Tibial nerve (tissue), 4 donors: Measurements from ENCODE around the gene LPCAT2. TPM values are rescaled to one million over a fixed set of nuclear protein-coding genes. Genes with fewer than 3 reads are reported as not detected.

ENCODE experiments used
- DNase-seq, 2 donors: peaks; one replicate each; pipeline ENCODE4 v3.0.0-alpha.2; 2019; ENCODE audit warnings: low spot score in 2 of 2
- H3K27ac ChIP-seq, 4 donors: fragments of 200-600 bp; sonication (generic) in 3 of 4; one replicate each; pipeline ENCODE4 v1.5.1; 2017 to 2019; ENCODE audit warnings: mild to moderate bottlenecking in 1 of 4
- H3K27me3 ChIP-seq, 2 donors: fragments of 200-600 bp; sonication (generic) in 1 of 2; one replicate each; pipeline versions ENCODE4 v1.5.1 to v1.6.0; 2017 to 2019
- H3K36me3 ChIP-seq, 3 donors: fragments of 200-600 bp; sonication (generic); one replicate each; pipeline ENCODE4 v1.5.1; 2018 to 2019
- H3K4me1 ChIP-seq, 4 donors: fragments of 200-600 bp; sonication (generic) in 3 of 4; one replicate each; pipeline ENCODE4 v1.5.1; 2017 to 2019
- H3K4me3 ChIP-seq, 4 donors: fragments of 200-600 bp; sonication (generic) in 3 of 4; one replicate each; pipeline ENCODE4 v1.5.1; 2017 to 2019; ENCODE audit warnings: mild to moderate bottlenecking in 1 of 4, moderate library complexity in 1 of 4
- H3K9me3 ChIP-seq, 4 donors: fragments of 200-600 bp; sonication (generic) in 3 of 4; one replicate each; pipeline ENCODE4 v1.5.1; 2017 to 2019
- EP300 ChIP-seq, 2 donors: sonication (generic); formaldehyde crosslinking; IDR thresholded peaks; one replicate each; pipeline ENCODE4 v1.6.1; 2017; ENCODE audit warnings: antibody characterized with exemption in 2 of 2, mild to moderate bottlenecking in 1 of 2
- POLR2A ChIP-seq, 2 donors: fragments of 450-650 bp; IDR thresholded peaks; one replicate each; pipeline ENCODE4 v1.6.1; 2017; ENCODE audit warnings: antibody characterized with exemption in 2 of 2, mild to moderate bottlenecking in 2 of 2, moderate library complexity in 2 of 2
- WGBS, 2 donors: methylation state at CpG; one replicate each; pipeline ENCODE4 v1.1.5; 2018; 5-methylcytosine and 5-hydroxymethylcytosine counted together
- total RNA-seq, 4 donors: library from RNA; depleted of rRNA; stranded (reverse); fragments of >200 nt; gene quantifications; one replicate each; pipeline ENCODE4 v1.1.0, GENCODE V29; 2016
- TF ChIP-seq, protein P1 (sequence below), 5 experiments: fragments of 200-600 bp in 3 of 5; fragments of 450-650 bp in 2 of 5; sonication (generic) in 3 of 5; IDR thresholded peaks; one replicate each; pipeline ENCODE4 v1.5.1; 2016 to 2019; ENCODE audit warnings: antibody characterized with exemption in 5 of 5, mild to moderate bottlenecking in 3 of 5, moderate library complexity in 2 of 5

The LPCAT2 gene
- total RNA-seq, 4 donors from 2014 or later = 14.9 to 33.4 (median 24.0) TPM

DNA sequence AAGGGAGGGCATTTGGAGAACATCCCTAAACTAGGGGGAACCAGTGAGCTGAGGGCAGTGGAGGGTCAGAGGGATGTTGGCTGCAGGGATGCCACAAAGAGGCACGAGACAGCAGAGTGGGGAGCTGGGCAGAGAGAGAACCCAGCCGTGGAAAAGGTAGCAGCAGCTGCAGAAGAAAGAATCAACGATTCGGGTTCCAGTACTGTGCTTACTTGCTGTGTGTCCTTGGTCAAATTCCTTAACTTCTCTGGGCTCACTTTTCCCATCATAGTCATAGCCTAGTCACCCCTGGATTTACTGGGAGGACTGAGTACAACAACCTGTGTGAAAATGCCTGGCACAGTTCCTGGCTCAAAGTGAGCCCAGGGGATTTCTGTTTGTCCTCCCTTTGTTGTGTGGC, 42.7 kb upstream of the LPCAT2 start:
- DNase-seq = no peak
- no peak for TF ChIP-seq POLR2A (IDR thresholded peaks at IDR 0.05)

DNA sequence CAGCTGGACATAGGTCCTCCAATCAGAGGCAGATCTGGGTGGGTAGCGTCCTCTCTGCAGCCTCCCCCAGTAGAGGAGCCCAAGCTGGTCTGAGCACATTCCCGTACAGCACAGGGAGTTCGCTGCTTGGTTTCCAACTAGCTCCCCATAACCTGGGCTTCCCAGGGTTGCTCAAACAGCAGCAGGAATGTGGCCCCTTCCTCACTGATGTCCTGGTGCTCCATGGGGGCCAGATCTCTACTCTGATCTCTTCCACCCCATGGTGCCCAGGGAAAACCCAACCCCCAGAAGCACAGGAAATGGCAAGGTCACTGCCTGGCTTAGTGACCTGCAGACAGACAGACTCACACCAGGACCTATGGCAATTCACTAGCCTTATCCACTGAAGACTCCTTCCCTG, 41.0 kb upstream of the LPCAT2 start:
- peaks cover 0 to 29% (median 3%) of the 10 kb centered on the region in 4 donors for H3K4me1 ChIP-seq
- WGBS, 2 donors = 77 to 98% methylated on average over 3 of the region's 3 CpGs
- H3K9me3 ChIP-seq = no peaks in the 10 kb centered on the region
- no peak overlapping the region for H3K4me3 ChIP-seq
- DNase-seq = no peak
- H3K27ac ChIP-seq = no peak overlapping the region
- H3K27me3 ChIP-seq = no peaks in the 10 kb centered on the region
- no peak for TF ChIP-seq POLR2A (IDR thresholded peaks at IDR 0.05)
- TF ChIP-seq, protein P1, sequence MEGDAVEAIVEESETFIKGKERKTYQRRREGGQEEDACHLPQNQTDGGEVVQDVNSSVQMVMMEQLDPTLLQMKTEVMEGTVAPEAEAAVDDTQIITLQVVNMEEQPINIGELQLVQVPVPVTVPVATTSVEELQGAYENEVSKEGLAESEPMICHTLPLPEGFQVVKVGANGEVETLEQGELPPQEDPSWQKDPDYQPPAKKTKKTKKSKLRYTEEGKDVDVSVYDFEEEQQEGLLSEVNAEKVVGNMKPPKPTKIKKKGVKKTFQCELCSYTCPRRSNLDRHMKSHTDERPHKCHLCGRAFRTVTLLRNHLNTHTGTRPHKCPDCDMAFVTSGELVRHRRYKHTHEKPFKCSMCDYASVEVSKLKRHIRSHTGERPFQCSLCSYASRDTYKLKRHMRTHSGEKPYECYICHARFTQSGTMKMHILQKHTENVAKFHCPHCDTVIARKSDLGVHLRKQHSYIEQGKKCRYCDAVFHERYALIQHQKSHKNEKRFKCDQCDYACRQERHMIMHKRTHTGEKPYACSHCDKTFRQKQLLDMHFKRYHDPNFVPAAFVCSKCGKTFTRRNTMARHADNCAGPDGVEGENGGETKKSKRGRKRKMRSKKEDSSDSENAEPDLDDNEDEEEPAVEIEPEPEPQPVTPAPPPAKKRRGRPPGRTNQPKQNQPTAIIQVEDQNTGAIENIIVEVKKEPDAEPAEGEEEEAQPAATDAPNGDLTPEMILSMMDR (IDR thresholded peaks at IDR 0.05) = no peak
- TF ChIP-seq EP300 (IDR thresholded peaks at IDR 0.05) = no peak
- H3K36me3 ChIP-seq = no peaks in the 10 kb centered on the region

More for the DNA sequence above, 42.7 kb upstream of the LPCAT2 start:
- Histone ChIP-seq H3K36me3 (no peaks in the 10 kb centered on the region), H3K4me1 (peaks cover 0 to 18% (median 3%) of the 10 kb centered on the region in 4 donors), H3K4me3 (no peak overlapping the region), H3K27me3 (no peaks in the 10 kb centered on the region), H3K9me3 (no peaks in the 10 kb centered on the region), H3K27ac (no peak overlapping the region)
- WGBS, 2 donors = 90 to 94% methylated on average over 4 of the region's 4 CpGs

DNA sequence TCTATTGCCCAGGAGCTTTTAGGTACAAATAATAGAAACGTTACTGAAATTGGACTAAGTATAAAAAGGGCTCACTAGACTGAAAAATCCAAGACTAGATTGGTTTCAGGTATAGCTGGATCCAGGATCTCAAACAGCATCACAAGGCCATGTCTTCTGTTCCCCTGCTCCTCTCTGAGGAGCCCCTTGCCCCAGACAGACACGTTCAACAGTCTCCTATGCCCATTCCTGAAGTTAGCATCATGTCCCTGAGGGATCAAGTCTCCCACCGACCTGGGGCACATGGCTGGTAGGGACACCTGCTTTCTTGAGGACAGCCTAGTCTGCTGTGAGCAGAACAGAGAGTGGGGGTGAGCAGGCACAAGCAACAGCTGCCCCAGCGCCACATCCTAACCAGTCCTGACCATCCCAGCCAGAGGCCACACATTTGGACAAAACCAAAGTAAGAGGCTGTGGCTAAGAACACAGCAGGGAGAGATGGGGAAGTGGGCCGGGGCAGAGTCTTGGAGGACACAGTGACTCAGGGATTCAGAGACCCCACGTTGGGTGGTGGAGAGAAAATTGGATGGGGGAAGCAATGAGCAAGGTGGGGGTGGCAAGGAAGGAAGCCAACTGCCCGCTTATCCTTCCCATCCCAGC, 40.4 kb upstream of the LPCAT2 start:
- 82 to 90% methylated on average over 6 to 7 of the region's 7 CpGs for WGBS, 2 donors
- no peak overlapping the region for H3K4me3 ChIP-seq
- no peaks in the 10 kb centered on the region for H3K36me3 ChIP-seq
- no peaks in the 10 kb centered on the region for H3K27me3 ChIP-seq
- no peak for TF ChIP-seq EP300 (IDR thresholded peaks at IDR 0.05)
- TF ChIP-seq, protein P1 (IDR thresholded peaks at IDR 0.05) = no peak
- no peak for TF ChIP-seq POLR2A (IDR thresholded peaks at IDR 0.05)
- DNase-seq = no peak
- peaks cover 0 to 29% (median 3%) of the 10 kb centered on the region in 4 donors for H3K4me1 ChIP-seq
- H3K9me3 ChIP-seq = no peaks in the 10 kb centered on the region
- no peak overlapping the region for H3K27ac ChIP-seq

DNA sequence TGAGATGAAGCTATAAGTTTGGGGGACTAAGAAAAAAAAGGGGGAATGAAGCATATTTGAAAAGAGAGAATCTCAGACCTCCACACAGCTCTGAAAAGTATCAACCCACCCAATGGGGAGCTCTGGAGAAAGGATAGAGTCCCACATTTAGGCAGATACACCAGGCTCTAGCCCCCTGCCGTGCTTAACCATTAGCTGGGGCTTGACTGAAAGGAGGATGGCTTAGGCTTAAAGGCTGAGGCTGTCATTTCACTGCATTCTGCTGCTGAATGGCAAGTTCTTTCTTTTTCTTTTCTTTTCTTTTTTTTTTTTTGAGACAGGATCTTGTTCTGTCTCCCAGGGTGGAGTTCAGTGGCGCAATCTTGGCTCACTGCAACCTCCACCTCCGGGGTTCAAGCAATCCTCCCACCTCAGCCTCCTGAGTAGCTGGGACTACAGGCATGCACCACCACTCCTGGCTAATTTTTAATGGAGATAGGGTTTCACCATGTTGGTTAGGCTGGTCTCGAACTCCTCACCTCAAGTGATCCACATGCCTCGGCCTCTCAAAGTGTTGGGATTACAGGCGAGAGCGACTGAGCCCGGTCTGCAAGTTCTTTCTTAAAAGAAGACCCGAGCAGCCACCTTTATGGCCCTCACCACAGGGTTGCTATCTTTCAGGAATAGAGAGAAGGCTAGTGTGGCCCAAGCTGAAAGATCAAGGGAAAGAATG, 38.9 kb upstream of the LPCAT2 start:
- Histone ChIP-seq H3K27ac (peak overlapping the region in 1 of 4 donors; percentile 69), H3K9me3 (no peaks in the 10 kb centered on the region), H3K27me3 (no peaks in the 10 kb centered on the region), H3K4me3 (no peak overlapping the region), H3K4me1 (peaks cover 0 to 29% (median 3%) of the 10 kb centered on the region in 4 donors), H3K36me3 (no peaks in the 10 kb centered on the region)
- TF ChIP-seq, protein P1 (IDR thresholded peaks at IDR 0.05) = no peak
- no peak for TF ChIP-seq POLR2A (IDR thresholded peaks at IDR 0.05)
- TF ChIP-seq EP300 (IDR thresholded peaks at IDR 0.05) = no peak
- DNase-seq = no peak
- WGBS, 2 donors = 84 to 87% methylated on average over 9 of the region's 9 CpGs

DNA sequence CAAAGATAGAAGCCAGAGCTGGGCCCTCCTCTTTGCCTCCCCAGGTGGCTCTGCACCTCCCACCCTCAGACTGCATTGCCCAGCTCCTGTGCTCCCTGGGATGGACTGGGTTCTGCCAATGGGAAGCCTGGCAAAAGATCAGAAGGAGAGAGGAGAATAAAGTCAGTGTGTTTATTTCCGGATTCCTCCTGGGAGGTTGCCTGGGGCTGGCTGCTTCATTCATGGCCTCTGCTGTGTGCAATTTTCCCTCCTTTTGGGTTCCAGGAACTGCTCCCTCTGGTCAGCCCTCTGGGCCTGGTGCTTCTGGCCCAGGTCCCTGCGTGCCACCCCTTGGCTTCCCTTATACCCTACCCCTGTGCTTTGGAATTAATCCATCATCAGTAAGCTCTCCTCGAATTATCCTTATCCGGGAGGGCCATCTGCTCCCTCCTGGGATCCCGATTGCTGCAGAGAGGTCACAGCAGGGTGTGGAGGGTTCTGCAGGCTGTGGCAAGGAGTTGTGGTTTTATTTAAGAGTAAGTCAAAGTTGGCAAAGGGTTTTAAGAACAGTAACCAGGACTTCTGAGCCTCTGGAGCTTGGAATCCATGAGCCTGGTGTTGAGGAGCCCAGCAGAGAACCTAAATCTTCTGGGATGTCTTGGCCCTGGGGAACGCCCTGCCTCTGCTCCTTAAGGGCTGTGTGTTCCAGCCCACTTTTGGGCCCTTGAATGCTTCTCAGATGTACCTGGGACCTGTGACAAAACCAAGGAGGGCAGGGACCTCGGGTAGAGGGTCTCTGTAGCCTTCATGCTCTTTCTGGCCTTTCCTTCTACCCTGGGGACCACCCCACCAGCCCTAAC, 38.1 kb upstream of the LPCAT2 start:
- Histone ChIP-seq H3K27me3 (no peaks in the 10 kb centered on the region), H3K4me3 (no peak overlapping the region), H3K27ac (peak overlapping the region in 2 of 4 donors; percentile 58 to 69), H3K4me1 (peaks cover 0 to 26% (median 3%) of the 10 kb centered on the region in 4 donors), H3K36me3 (no peaks in the 10 kb centered on the region), H3K9me3 (no peaks in the 10 kb centered on the region)
- 56 to 69% methylated on average over 7 of the region's 7 CpGs for WGBS, 2 donors
- peak in 1 of 2 donors; percentile 44 for DNase-seq
- TF ChIP-seq POLR2A (IDR thresholded peaks at IDR 0.05) (no peak), EP300 (IDR thresholded peaks at IDR 0.05) (no peak)
- TF ChIP-seq, protein P1 (IDR thresholded peaks at IDR 0.05) = no peak
